ENCODE data around the gene THRSP.

DNA sequence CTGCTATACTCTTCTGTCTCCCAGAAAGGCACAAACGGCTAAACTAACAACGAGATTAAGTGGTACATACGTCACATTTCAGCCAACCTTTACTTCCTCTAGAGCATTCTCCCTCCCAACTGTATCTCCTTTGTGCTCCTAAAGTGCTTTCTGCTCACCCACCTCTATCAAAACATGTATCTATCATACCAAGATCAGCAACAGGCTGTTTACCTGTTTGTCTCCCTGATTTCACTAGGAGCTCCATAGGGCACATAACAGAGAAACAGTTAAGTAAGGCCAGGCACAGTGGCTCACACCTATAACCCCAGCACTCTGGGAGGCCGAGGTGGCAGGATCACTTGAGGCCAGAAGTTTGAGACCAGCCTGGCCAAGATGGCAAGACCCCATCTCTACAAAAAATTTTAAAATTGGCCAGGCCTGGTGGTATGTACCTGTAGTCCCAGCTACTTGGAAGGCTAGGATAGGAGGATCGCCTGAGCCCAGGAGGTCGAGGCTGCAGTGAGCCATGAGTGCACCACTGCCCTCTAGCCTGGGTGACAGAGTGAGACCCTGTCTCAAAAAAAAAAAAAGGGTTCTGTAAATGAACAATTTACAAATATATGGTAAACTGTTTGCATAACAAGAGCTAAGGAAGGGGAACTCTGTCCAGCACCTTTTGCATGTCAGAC is 13.2 kb downstream of the THRSP start:
- TF ChIP-seq, protein P1, sequence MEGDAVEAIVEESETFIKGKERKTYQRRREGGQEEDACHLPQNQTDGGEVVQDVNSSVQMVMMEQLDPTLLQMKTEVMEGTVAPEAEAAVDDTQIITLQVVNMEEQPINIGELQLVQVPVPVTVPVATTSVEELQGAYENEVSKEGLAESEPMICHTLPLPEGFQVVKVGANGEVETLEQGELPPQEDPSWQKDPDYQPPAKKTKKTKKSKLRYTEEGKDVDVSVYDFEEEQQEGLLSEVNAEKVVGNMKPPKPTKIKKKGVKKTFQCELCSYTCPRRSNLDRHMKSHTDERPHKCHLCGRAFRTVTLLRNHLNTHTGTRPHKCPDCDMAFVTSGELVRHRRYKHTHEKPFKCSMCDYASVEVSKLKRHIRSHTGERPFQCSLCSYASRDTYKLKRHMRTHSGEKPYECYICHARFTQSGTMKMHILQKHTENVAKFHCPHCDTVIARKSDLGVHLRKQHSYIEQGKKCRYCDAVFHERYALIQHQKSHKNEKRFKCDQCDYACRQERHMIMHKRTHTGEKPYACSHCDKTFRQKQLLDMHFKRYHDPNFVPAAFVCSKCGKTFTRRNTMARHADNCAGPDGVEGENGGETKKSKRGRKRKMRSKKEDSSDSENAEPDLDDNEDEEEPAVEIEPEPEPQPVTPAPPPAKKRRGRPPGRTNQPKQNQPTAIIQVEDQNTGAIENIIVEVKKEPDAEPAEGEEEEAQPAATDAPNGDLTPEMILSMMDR (IDR thresholded peaks at IDR 0.05), result no peak
- no peak for TF ChIP-seq YY1 (IDR thresholded peaks at IDR 0.05; ENCODE audit: low read depth)
- no peak for TF ChIP-seq FOSL2 (IDR thresholded peaks at IDR 0.05; ENCODE audit: borderline replicate concordance, low read depth)
- no peak for TF ChIP-seq SMC3 (IDR thresholded peaks at IDR 0.05; ENCODE audit: low read depth, low read length)

All from SK-N-SH (cell line).